Measurements from ENCODE around the gene ARL2.

DNA sequence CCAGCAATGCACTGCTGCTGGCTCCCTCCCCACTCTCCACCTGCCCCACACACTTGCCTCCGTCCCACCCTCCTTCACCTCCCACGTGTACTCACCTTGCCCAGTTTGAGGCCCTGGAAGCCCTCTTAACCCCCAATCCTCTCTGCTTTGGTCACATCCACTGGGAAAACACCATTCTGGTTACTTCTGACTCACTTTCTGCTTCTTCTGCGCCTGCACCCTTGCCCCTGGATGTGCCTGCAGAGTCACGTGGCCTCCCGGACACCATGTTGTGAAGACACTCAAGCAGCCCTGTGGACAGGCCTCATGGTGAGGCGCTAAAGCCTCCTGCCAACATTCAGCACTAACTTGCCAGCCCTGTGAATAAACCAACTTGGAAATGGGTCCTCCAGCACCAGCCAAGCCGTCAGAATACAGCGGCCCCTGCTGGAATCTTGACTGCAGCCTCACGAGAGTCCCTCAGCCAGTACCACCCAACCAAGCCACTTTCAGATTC lies 47.0 kb downstream of the ARL2 start:
- TF ChIP-seq CTCF (IDR thresholded peaks at IDR 0.05 in 4 of 5, conservative IDR thresholded peaks at IDR 0.05 in 1 of 5) (no peak), POLR2A (IDR thresholded peaks at IDR 0.05) (no peak)
